ENCODE data around the gene INSIG1. TPM values are rescaled to one million over a fixed set of nuclear protein-coding genes. Genes with fewer than 3 reads are reported as not detected.

The INSIG1 gene
- total RNA-seq, 1 donor from 2014 or later: 81.5 TPM

DNA sequence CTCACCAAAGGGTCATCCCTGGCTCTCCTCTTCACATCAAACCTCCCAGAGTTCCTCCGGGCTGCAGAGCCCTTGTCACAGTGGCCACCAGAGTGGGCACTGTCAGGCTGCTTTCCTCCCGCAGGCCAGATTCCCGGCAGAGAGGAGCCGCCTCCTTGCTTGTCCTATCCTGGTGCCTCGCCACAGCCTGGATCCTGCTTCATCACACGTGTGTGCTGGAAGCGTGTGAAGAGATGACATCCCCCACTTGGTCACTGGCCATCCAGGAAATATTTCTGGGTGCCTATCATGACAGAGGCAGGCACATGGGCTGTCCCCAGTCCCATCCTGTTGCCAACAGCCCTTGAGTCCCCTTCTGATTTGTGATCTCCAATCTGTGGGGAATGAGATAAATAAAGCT lies 15.0 kb downstream of the INSIG1 start:
- Mint-ChIP-seq H3K27ac (ENCODE audit: unreplicated experiment) (peak overlapping the region; percentile 72), H3K27me3 (ENCODE audit: low read depth) (no peaks in the 10 kb centered on the region), H3K4me3 (no peak overlapping the region), H3K36me3 (ENCODE audit: low read depth) (peaks cover 33% of the 10 kb centered on the region), H3K9me3 (peaks cover 5% of the 10 kb centered on the region), H3K4me1 (peaks cover 6% of the 10 kb centered on the region)
- no peak for DNase-seq (ENCODE audit: low read depth, low spot score)
- TF ChIP-seq, protein P1, sequence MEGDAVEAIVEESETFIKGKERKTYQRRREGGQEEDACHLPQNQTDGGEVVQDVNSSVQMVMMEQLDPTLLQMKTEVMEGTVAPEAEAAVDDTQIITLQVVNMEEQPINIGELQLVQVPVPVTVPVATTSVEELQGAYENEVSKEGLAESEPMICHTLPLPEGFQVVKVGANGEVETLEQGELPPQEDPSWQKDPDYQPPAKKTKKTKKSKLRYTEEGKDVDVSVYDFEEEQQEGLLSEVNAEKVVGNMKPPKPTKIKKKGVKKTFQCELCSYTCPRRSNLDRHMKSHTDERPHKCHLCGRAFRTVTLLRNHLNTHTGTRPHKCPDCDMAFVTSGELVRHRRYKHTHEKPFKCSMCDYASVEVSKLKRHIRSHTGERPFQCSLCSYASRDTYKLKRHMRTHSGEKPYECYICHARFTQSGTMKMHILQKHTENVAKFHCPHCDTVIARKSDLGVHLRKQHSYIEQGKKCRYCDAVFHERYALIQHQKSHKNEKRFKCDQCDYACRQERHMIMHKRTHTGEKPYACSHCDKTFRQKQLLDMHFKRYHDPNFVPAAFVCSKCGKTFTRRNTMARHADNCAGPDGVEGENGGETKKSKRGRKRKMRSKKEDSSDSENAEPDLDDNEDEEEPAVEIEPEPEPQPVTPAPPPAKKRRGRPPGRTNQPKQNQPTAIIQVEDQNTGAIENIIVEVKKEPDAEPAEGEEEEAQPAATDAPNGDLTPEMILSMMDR (conservative IDR thresholded peaks at IDR 0.05): no peak

DNA sequence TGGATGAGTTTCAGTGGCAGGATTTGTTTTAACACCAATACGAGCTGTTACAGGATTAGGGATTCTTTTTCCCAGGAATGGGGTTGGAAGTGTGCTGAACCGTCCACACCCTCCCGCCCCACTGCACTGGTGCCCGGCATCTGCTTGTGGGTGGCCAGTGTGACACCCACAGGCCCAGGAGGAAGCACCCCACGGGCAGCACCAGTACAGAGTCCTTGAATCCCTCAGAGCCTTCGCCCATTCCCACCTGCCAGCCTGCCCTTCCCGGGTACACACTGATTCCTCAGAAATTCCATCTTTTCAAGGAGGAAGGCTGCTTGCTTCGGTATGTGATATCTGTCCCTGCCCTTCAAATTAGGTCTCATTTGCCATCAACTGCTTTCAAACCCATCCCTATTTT lies 15.4 kb downstream of the INSIG1 start:
- Mint-ChIP-seq H3K9me3 (peaks cover 5% of the 10 kb centered on the region), H3K4me1 (peaks cover 6% of the 10 kb centered on the region), H3K36me3 (ENCODE audit: low read depth) (peaks cover 31% of the 10 kb centered on the region), H3K4me3 (no peak overlapping the region), H3K27me3 (ENCODE audit: low read depth) (no peaks in the 10 kb centered on the region), H3K27ac (ENCODE audit: unreplicated experiment) (peak overlapping the region; percentile 72)
- TF ChIP-seq, protein P1 (conservative IDR thresholded peaks at IDR 0.05): no peak
- DNase-seq (ENCODE audit: low read depth, low spot score): no peak

DNA sequence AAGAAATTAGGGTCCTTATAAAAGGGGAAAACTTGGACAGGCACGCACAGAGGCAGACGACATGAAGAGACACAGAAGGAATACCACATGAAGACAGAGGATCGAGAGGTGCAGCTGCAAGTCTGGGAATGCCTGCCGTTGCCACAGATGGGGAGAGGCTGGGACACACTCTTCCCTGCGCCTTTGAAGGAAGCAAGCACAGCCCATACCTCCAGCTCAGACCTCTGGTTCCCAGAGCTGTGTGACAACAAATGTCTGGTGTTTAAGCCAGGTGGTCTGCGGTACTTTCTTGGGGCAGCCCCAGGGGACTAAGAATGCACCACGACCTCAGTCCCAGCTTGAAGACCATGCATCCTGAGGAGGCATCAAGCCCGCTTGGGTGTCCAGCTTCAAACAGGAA lies 18.3 kb downstream of the INSIG1 start:
- Mint-ChIP-seq H3K9me3 (peaks cover 7% of the 10 kb centered on the region), H3K27me3 (ENCODE audit: low read depth) (peaks cover 12% of the 10 kb centered on the region), H3K4me3 (no peak overlapping the region), H3K36me3 (ENCODE audit: low read depth) (peaks cover 17% of the 10 kb centered on the region), H3K4me1 (peaks cover 6% of the 10 kb centered on the region), H3K27ac (ENCODE audit: unreplicated experiment) (no peak overlapping the region)
- DNase-seq (ENCODE audit: low read depth, low spot score): no peak
- TF ChIP-seq, protein P1 (conservative IDR thresholded peaks at IDR 0.05): no peak

DNA sequence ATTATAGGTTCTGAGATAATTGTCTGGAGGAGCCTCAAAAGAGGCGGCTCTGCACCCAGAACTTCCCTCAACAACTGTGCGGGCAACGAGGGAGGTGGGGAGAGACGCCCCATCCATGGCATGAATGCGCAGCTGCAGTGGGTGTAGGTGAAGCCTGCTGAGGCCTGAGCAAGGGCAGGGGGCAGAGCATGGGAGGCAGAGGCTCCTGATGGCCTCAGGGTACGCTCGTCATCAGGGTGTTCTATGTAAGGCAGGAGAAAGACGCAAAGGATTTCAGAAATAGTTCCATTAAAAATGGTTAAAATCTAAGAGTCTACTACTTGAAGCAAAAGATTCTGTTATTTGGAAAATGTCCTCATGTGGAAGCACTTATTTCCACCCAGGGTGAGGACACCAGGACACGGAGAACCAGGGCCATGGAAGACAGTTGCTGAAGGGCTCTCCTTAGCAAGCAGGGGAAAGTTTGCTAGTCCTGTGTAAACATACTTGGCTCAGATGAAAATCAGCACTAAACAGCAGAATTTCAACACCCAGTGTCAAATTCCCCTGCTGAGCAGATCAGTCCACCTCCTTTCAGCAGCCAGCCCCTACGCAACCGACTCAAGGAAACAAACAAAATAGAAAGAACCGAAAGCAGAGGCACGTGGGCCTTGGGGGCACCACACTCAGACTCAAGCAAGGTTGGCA lies 18.9 kb downstream of the INSIG1 start:
- Mint-ChIP-seq H3K27me3 (ENCODE audit: low read depth) (peaks cover 12% of the 10 kb centered on the region), H3K27ac (ENCODE audit: unreplicated experiment) (no peak overlapping the region), H3K4me1 (peaks cover 6% of the 10 kb centered on the region), H3K36me3 (ENCODE audit: low read depth) (peaks cover 17% of the 10 kb centered on the region), H3K4me3 (no peak overlapping the region), H3K9me3 (peaks cover 7% of the 10 kb centered on the region)
- DNase-seq (ENCODE audit: low read depth, low spot score): no peak
- TF ChIP-seq, protein P1 (conservative IDR thresholded peaks at IDR 0.05): no peak

DNA sequence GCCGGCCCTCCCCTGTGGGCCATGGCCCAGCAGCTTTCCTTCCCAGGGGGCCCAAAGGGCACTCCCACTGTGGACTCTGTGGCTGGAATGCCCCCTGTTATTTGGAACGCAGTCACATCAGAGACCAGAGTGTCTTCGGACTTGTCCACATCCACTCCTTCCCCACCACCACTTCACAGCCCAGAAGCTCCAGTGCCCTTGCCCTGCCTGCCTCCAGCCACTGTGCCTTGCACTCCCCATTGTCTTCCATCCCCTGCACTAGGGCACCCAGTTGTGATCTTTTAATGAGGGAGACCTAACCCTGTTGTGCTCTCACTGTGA lies 19.4 kb downstream of the INSIG1 start:
- H3K27me3 Mint-ChIP-seq (ENCODE audit: low read depth): peaks cover 12% of the 10 kb centered on the region
- TF ChIP-seq, protein P1 (conservative IDR thresholded peaks at IDR 0.05): no peak
- H3K9me3 Mint-ChIP-seq: peaks cover 7% of the 10 kb centered on the region
- no peak overlapping the region for H3K27ac Mint-ChIP-seq (ENCODE audit: unreplicated experiment)
- H3K36me3 Mint-ChIP-seq (ENCODE audit: low read depth): peaks cover 15% of the 10 kb centered on the region
- peaks cover 6% of the 10 kb centered on the region for H3K4me1 Mint-ChIP-seq
- H3K4me3 Mint-ChIP-seq: no peak overlapping the region
- no peak for DNase-seq (ENCODE audit: low read depth, low spot score)

All from neural crest cell (in vitro differentiated cells).